ENCODE data around the gene NFE2L2. TPM values are rescaled to one million over a fixed set of nuclear protein-coding genes. Genes with fewer than 3 reads are reported as not detected.

NFE2L2 gene
- total and polyA plus RNA-seq, 2 donors (not counting 3 experiments of a cell fraction or from before 2014, with no cell fraction given), result 57.1 to 66.2 TPM

DNA sequence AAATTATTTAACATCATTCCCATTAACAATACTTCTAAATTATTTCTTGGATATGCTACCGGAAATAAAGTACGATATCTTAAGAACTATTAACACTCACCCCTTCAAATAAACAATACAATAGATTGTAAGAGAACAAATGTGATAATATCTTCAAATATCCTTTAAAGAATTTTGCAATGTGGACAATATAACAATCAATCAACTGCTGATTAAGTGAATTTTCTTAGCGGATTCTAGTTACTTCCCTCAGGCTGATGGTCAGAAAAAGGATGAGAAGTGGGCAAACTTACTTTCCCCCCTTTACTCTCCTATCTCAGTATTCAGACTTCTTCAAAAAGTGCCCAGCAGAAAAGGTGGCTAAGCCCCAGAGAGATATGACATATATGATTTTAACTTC lies 10.8 kb downstream of the NFE2L2 start:
- Histone ChIP-seq H3K4me3 (replicated peaks in 1 of 3; ENCODE audit: insufficient read depth in 1 of 3, low read depth in 1 of 3, low read length in 3 of 3) (no peak overlapping the region), H3K4me2 (ENCODE audit: insufficient read depth, low read length) (peak overlapping the region; percentile 3), H3K36me3 (ENCODE audit: control insufficient read depth in 2 of 2, extremely low read depth in 1 of 2, insufficient read depth in 2 of 2, low read length in 2 of 2) (peaks cover 0 to under 1% of the 10 kb centered on the region in 2 experiments), H3K9me3 (replicated peaks; ENCODE audit: control insufficient read depth, insufficient read depth, low read length) (no peaks in the 10 kb centered on the region), H4K20me1 (replicated peaks; ENCODE audit: control insufficient read depth, extremely low read depth, insufficient read depth, low read length) (peaks cover 9% of the 10 kb centered on the region), H3K9ac (replicated peaks; ENCODE audit: extremely low read depth, insufficient read depth, low read length) (no peak overlapping the region), H3K27ac (ENCODE audit: insufficient read depth, low read depth, low read length) (no peak overlapping the region), H3K79me2 (ENCODE audit: control insufficient read depth, insufficient read depth, low read length) (peaks cover 99% of the 10 kb centered on the region), H2AFZ (ENCODE audit: low read depth, low read length) (no peak overlapping the region), H3K9me1 (replicated peaks; ENCODE audit: control insufficient read depth, extremely low read depth, insufficient read depth, low read length) (no peaks in the 10 kb centered on the region), H3K27me3 (ENCODE audit: control insufficient read depth in 2 of 2, insufficient read depth in 2 of 2, low read length in 2 of 2) (no peaks in the 10 kb centered on the region), H3K4me1 (ENCODE audit: control insufficient read depth, extremely low read depth, insufficient read depth, low read length) (peaks cover 55% of the 10 kb centered on the region)
- dilution Hi-C loops (cut with MboI; ENCODE audit: extremely low pct_ligation_motif_present, low sequenced_read_pairs) (loop anchor here (10.0 kb wide), 1 partner anchor 89 kb away; no protein-coding TSS in a partner anchor), intact Hi-C loops (cut with micrococcal nuclease) (loop anchor here (1.0 to 2.0 kb wide), 3 partner anchors 10 to 89 kb away; partner anchors contain the start of gene HNRNPA3)
- POLR2A ChIA-PET, result interaction anchor here (2.1 kb wide), 1 partner anchor 11 kb away, joined by 12 read pairs; the partner anchor contains the start of gene NFE2L2
- no TSS peak for BruUV-seq (replicated peaks)
- CTCF ChIA-PET, result interaction anchor here (2.4 to 4.8 kb wide), 4 partner anchors 10 to 89 kb away, joined by 9 to 39 read pairs (median 20); partner anchors contain the start of gene NFE2L2
- no peak for FAIRE-seq
- no peak for DNase-seq (ENCODE audit: low read depth, low spot score)
- TF ChIP-seq POLR2A (IDR thresholded peaks at IDR 0.05; ENCODE audit: low read depth, low read length), result no peak
- TF ChIP-seq JUN (IDR thresholded peaks at IDR 0.05; ENCODE audit: borderline replicate concordance, insufficient read depth, insufficient read length, low read depth), result no peak
- TF ChIP-seq POLR2AphosphoS5 (IDR thresholded peaks at IDR 0.05; ENCODE audit: insufficient read depth, low read depth, low read length), result no peak
- TF ChIP-seq MYC (IDR thresholded peaks at IDR 0.05; ENCODE audit: low read depth, low read length), result no peak
- no peak for TF ChIP-seq FOS (IDR thresholded peaks at IDR 0.05; ENCODE audit: borderline replicate concordance, insufficient read depth, low read length)
- no peak for TF ChIP-seq GATA2 (IDR thresholded peaks at IDR 0.05; ENCODE audit: insufficient read depth, insufficient read length, low read depth, low read length)
- TF ChIP-seq, protein P1, sequence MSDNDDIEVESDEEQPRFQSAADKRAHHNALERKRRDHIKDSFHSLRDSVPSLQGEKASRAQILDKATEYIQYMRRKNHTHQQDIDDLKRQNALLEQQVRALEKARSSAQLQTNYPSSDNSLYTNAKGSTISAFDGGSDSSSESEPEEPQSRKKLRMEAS (IDR thresholded peaks at IDR 0.05; ENCODE audit: insufficient read depth, insufficient read length), result no peak
- TF ChIP-seq, protein P2, sequence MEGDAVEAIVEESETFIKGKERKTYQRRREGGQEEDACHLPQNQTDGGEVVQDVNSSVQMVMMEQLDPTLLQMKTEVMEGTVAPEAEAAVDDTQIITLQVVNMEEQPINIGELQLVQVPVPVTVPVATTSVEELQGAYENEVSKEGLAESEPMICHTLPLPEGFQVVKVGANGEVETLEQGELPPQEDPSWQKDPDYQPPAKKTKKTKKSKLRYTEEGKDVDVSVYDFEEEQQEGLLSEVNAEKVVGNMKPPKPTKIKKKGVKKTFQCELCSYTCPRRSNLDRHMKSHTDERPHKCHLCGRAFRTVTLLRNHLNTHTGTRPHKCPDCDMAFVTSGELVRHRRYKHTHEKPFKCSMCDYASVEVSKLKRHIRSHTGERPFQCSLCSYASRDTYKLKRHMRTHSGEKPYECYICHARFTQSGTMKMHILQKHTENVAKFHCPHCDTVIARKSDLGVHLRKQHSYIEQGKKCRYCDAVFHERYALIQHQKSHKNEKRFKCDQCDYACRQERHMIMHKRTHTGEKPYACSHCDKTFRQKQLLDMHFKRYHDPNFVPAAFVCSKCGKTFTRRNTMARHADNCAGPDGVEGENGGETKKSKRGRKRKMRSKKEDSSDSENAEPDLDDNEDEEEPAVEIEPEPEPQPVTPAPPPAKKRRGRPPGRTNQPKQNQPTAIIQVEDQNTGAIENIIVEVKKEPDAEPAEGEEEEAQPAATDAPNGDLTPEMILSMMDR (IDR thresholded peaks at IDR 0.05; ENCODE audit: extremely low read depth in 1 of 2, insufficient read depth in 1 of 2, low read depth in 1 of 2, low read length in 2 of 2), result no peak
- no peak for TF ChIP-seq EZH2 (IDR thresholded peaks at IDR 0.05; ENCODE audit: borderline replicate concordance, low read depth, low read length, severe bottlenecking)
